Measurements from ENCODE around the gene NAA10. TPM values are rescaled to one million over a fixed set of nuclear protein-coding genes. Genes with fewer than 3 reads are reported as not detected.

Gene NAA10
- polyA plus RNA-seq, 4 donors, result 50.5 to 80.7 (median 76.8) TPM

- no peak for DNase-seq (ENCODE audit: low read depth in 4 of 4, low spot score in 2 of 4)
Measured at GRCh38 chrX:153885968-153886903, 48.6 kb downstream of the NAA10 start, which contains the start of gene L1CAM. L1CAM (minus strand) TSS chrX:153886173; CDS start chrX:153875836, 10,337 bp downstream.

- DNase-seq (ENCODE audit: low read depth in 4 of 4, low spot score in 2 of 4), result no peak
Measured at GRCh38 chrX:153885208-153885787, 49.5 kb downstream of the NAA10 start.

DNA sequence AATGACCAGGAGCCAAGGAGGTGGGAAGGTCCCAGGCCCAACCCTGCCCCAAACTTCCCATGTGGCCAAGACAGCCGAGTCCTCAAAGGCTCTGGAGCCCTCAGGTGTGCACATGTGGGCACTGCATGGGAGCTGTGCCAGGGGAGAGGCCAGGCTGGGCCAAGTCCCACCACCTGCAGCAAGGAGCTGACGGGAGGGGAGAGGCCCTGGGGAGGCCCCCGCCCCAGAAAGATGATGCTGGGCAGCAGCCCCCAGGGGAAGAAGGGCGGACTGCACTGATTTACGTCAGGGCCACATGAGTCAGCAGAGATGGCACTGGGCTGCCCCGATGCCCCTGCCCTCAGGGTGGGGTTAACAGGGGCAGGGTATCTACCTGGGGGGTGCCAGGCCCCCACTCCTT, 50.2 kb downstream of the NAA10 start:
- no peak for DNase-seq (ENCODE audit: low read depth in 4 of 4, low spot score in 2 of 4)

DNA sequence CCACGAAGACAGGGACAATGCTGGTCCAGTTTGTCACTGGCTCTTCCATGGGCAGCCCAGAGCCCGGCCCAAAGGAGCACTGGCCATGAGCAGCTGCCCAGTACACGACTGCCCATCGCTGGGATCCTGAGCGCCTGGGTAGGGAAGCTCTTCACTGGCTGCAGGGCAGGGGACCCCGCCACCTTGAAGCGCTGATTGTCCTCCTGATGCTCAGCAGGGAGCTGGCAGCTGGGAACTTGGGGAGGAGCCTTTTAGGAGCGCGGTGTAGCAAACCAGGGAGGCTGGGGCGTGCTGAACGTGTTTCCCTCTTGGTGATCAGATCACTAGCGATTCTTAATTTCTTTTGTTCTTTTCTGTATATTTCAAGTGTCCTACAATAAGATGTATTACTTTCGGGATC, 50.7 kb downstream of the NAA10 start:
- DNase-seq (ENCODE audit: low read depth in 4 of 4, low spot score in 2 of 4), result no peak

DNA sequence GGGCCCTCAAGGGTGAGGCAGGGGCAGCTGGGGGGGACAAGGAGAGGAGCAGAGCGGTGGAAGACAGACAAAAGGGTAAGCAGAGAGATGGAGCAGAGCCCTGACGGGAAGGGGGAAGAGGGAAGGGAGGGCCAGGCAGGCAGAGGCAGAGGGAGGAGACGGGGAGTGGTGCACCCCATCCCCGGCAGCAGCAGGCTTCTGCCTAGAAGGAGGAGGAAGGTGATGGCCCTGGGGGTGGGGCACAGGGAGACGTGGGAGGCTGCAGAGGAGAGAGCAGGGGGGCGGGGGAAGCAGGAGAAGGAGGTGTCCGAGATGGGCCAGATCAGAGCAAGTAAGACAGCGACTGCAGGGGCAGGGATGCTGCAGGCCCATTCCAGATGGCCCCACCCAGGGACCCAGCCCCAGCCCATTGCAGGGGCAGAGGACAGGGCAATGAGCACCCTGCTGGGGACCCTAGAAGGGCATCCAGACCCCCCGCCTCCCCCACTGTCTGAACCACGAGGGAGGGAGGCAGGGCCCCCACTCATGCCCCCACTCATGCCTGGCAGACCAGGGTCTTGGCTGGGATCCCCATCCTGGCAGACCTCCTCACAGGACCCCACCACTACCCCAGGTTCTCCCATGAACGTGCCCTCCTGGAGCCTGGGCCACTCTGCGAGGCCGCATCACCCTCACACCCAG, 51.5 kb downstream of the NAA10 start:
- no peak for DNase-seq (ENCODE audit: low read depth in 4 of 4, low spot score in 2 of 4)

GRCh38 chrX:153882557-153882956, 52.3 kb downstream of the NAA10 start:
- no peak for DNase-seq (ENCODE audit: low read depth in 4 of 4, low spot score in 2 of 4)

DNA sequence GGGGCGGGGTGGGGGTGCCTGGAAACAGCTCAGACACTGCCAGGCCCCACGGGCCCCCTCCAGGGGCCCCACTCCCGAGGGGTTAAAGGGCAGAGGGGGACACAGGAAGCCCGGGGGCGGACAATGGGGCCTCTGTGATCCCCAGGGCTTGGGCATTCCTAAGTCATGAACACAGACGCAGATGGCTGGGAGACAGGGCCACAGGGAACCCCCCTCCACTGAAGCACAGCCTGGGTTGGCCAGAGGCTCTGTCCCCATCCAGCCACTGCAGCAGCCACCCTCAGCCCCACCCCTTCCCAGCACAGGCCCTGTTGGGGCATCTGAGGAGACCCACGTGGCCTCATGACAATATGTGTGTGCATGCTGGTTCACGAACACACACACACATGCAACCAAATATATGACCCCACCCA, 52.7 kb downstream of the NAA10 start:
- DNase-seq (ENCODE audit: low read depth in 4 of 4, low spot score in 2 of 4), result no peak

- DNase-seq (ENCODE audit: low read depth in 4 of 4, low spot score in 2 of 4), result no peak
Measured at GRCh38 chrX:153881281-153881680, 53.6 kb downstream of the NAA10 start.

DNA sequence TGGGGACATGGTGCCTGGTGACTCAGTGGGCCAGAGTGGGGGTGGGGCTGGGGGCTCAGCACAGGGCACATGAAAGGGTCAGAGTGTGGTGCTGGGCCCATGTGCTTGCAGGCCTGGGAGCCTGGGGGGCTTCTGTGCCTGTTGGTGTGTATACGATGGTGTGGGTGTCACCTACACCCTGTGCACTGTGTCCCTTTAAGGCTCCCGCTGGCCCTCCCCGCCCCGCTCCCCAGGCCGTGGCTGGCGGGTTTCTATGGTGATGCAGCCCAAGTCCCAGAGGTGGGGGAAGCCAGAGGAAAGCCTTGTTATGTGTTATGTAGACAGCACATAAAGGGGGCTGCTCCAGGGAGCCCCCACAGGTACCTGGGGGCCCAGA, 54.4 kb downstream of the NAA10 start:
- DNase-seq (ENCODE audit: low read depth in 4 of 4, low spot score in 2 of 4), result no peak

DNA sequence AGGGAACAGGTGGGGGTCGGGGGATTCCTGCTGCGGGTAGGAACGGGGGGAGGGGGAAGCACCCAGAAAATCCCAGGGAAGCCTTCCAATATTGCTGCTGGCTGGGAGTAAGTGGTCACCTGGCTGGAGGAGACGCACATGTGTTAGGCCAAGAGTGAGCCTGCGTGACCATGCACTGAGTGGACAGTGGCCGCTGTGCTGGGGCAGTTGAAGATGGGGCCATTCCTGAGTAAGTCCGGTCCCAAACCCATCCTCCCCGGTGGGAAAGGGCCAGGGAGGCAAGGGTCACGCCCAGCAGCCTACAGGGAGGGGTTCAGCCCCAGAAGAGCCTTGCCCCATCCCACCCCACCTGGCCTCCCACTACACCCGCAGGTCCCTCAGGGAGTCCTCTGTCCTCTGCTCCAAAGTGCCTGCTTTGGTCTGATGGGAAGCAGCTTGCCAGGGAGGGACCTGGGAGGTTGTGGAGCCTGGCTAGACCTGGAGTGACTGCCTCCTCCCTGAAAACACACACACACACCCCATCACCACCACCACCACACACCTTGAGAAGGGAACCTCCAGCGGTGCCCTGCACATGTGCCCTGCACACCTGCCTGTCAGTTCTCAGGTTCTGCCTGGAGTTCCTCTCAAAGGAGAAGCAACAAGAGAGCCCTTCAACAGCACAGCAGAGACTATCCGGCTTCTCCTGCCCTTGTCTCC, 54.9 kb downstream of the NAA10 start:
- DNase-seq (ENCODE audit: low read depth in 4 of 4, low spot score in 2 of 4), result no peak

Other genes with a start within 250 kb of the NAA10 start
- gene SLC6A8, start 247.1 kb downstream of the NAA10 start, polyA plus RNA-seq (ENCODE audit: insufficient read length in 4 of 4), result 10 to 100 TPM; 44.6 to 65.3 (median 54.8) TPM
- 100 to 1,000 TPM; 181 to 197 (median 188) TPM for gene BCAP31, start 210.7 kb downstream of the NAA10 start, polyA plus RNA-seq (ENCODE audit: insufficient read length in 4 of 4)
- 1 to 10 TPM; 7.8 to 9.8 (median 8.8) TPM for gene ABCD1, start 210.2 kb downstream of the NAA10 start, polyA plus RNA-seq (ENCODE audit: insufficient read length in 4 of 4)
- gene PLXNB3, start 170.8 kb downstream of the NAA10 start, polyA plus RNA-seq (ENCODE audit: insufficient read length in 4 of 4), result 1 to 10 TPM; 1.3 to 2.1 (median 1.7) TPM
- gene SRPK3, start 154.0 kb downstream of the NAA10 start, polyA plus RNA-seq (ENCODE audit: insufficient read length in 4 of 4), result 1 to 10 TPM; 1.3 to 2.5 (median 1.7) TPM
- gene IDH3G, start 140.7 kb downstream of the NAA10 start, polyA plus RNA-seq (ENCODE audit: insufficient read length in 4 of 4), result 10 to 100 TPM; 84.2 to 97.6 (median 87.5) TPM
- gene SSR4, start 140.4 kb downstream of the NAA10 start, polyA plus RNA-seq (ENCODE audit: insufficient read length in 4 of 4), result 100 to 1,000 TPM; 145 to 197 (median 152) TPM
- 10 to 100 TPM in 2 of 4 donors, 1 to 10 TPM in 2; 7.7 to 11.5 (median 10.1) TPM for gene PDZD4, start 104.5 kb downstream of the NAA10 start, polyA plus RNA-seq (ENCODE audit: insufficient read length in 4 of 4)
- gene L1CAM, start 48.9 kb downstream of the NAA10 start, polyA plus RNA-seq (ENCODE audit: insufficient read length in 4 of 4), result 10 to 100 TPM; 44.5 to 68.5 (median 54.5) TPM
- gene AVPR2, start 30.4 kb downstream of the NAA10 start, polyA plus RNA-seq (ENCODE audit: insufficient read length in 4 of 4), result 1 to 10 TPM; 1.1 to 4.7 (median 3.3) TPM
- 10 to 100 TPM; 19.0 to 48.5 (median 36.0) TPM for gene ARHGAP4, start 8.8 kb downstream of the NAA10 start, polyA plus RNA-seq (ENCODE audit: insufficient read length in 4 of 4)
- gene RENBP, start 9.6 kb upstream of the NAA10 start, polyA plus RNA-seq (ENCODE audit: insufficient read length in 4 of 4), result 10 to 100 TPM; 19.4 to 24.3 (median 21.5) TPM
- 10 to 100 TPM; 31.9 to 59.3 (median 45.1) TPM for gene HCFC1, start 36.8 kb upstream of the NAA10 start, polyA plus RNA-seq (ENCODE audit: insufficient read length in 4 of 4)
- gene TMEM187, start 37.7 kb upstream of the NAA10 start, polyA plus RNA-seq (ENCODE audit: insufficient read length in 4 of 4), result 10 to 100 TPM in 1 of 4 donors, 1 to 10 TPM in 3; 5.9 to 10.9 (median 8.0) TPM
- 10 to 100 TPM; 51.1 to 69.0 (median 61.1) TPM for gene IRAK1, start 84.9 kb upstream of the NAA10 start, polyA plus RNA-seq (ENCODE audit: insufficient read length in 4 of 4)
- 10 to 100 TPM; 24.5 to 40.0 (median 30.6) TPM for gene MECP2, start 162.7 kb upstream of the NAA10 start, polyA plus RNA-seq (ENCODE audit: insufficient read length in 4 of 4)
- not detected for gene OPN1LW, start 209.2 kb upstream of the NAA10 start, polyA plus RNA-seq (ENCODE audit: insufficient read length in 4 of 4)
- gene OPN1MW, start 247.6 kb upstream of the NAA10 start, polyA plus RNA-seq (ENCODE audit: insufficient read length in 4 of 4), result not detected